ENCODE measurements around the gene C1orf174.

Gene C1orf174

DNA sequence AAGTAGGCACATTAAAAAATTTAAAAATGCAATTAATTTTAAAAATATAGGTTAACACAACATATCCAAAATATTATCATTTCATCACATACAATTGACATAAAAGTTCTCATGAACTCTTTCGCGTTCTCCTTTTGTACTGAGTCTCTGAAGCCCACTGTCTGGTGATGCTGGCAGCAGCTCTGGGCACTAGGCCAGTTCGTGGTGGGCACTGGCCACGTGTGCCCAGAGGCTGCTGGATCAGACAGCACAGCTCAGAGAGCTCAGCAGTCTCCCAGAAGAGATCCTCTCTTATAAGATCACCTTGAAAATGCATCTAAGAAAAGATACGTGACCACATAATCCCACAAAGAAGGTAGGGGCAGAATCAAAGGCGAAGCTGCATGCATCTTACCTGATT, 53.0 kb downstream of the C1orf174 start:
- Histone ChIP-seq H3K4me3 (ENCODE audit: low read depth, low read length) (no peak overlapping the region), H4K91ac (ENCODE audit: low read depth, low read length) (no peak overlapping the region), H2AFZ (ENCODE audit: insufficient read depth, low read length, poor library complexity) (no peak overlapping the region), H3K36me3 (ENCODE audit: control insufficient read depth in 1 of 2, insufficient read depth in 2 of 2, low read length in 2 of 2) (peaks cover 30 to 33% of the 10 kb centered on the region in 2 experiments), H4K8ac (ENCODE audit: low read depth, low read length) (no peak overlapping the region), H3K79me2 (ENCODE audit: control insufficient read depth, insufficient read depth, low read length, poor library complexity) (no peaks in the 10 kb centered on the region), H3K4me2 (ENCODE audit: low read length) (no peak overlapping the region), H3K18ac (ENCODE audit: low read length) (no peak overlapping the region), H2BK12ac (ENCODE audit: low read length) (no peak overlapping the region), H2BK5ac (ENCODE audit: low read depth, low read length, poor library complexity) (no peak overlapping the region), H3K4me1 (ENCODE audit: control insufficient read depth in 1 of 2, insufficient read depth in 2 of 2, low read length in 2 of 2) (no peaks in the 10 kb centered on the region), H2BK120ac (ENCODE audit: insufficient read depth, low read length, poor library complexity) (no peak overlapping the region), H3K9me3 (ENCODE audit: insufficient read depth, low read depth, low read length) (peaks cover 2% of the 10 kb centered on the region), H3K27ac (ENCODE audit: low read depth, low read length) (no peak overlapping the region), H3K14ac (ENCODE audit: low read length) (no peak overlapping the region), H3K9ac (ENCODE audit: low read length) (no peak overlapping the region), H3K4ac (ENCODE audit: low read depth, low read length) (no peak overlapping the region), H2AK5ac (ENCODE audit: low read length) (no peak overlapping the region), H4K12ac (ENCODE audit: low read depth, low read length) (no peak overlapping the region), H3K79me1 (ENCODE audit: low read length) (no peaks in the 10 kb centered on the region), H3K27me3 (ENCODE audit: insufficient read depth, low read length) (no peaks in the 10 kb centered on the region), H3K23ac (ENCODE audit: low read length) (no peak overlapping the region)
- WGBS (ENCODE audit: extremely low coverage, insufficient coverage, insufficient read length), result no CpG with 5 or more reads among the region's 6 CpGs
- DNase-seq, result no peak

DNA sequence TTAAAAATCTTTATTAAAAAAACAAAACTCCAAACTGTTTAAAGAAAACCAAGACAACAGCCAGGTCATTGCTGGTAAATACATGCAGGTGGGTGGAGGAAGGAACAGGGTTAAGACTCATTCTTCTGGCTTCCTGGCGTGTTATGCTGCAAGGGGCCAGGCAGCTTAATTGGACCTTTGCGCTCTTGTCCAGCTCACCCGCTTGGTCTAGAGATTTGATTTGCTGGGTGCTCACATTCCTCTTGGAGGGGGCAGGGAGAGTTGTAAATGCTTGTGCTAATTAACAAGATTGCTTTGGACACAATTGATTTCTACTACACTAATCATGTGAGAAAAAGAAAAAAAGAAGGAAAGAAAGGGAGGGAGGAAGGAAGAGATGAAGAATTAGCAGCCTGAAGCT, 53.5 kb downstream of the C1orf174 start:
- Histone ChIP-seq H2BK12ac (ENCODE audit: low read length) (no peak overlapping the region), H2BK120ac (ENCODE audit: insufficient read depth, low read length, poor library complexity) (no peak overlapping the region), H4K12ac (ENCODE audit: low read depth, low read length) (no peak overlapping the region), H3K79me2 (ENCODE audit: control insufficient read depth, insufficient read depth, low read length, poor library complexity) (no peaks in the 10 kb centered on the region), H3K79me1 (ENCODE audit: low read length) (no peaks in the 10 kb centered on the region), H3K27me3 (ENCODE audit: insufficient read depth, low read length) (no peaks in the 10 kb centered on the region), H3K4me1 (ENCODE audit: control insufficient read depth in 1 of 2, insufficient read depth in 2 of 2, low read length in 2 of 2) (no peaks in the 10 kb centered on the region), H3K18ac (ENCODE audit: low read length) (no peak overlapping the region), H3K27ac (ENCODE audit: low read depth, low read length) (no peak overlapping the region), H3K23ac (ENCODE audit: low read length) (no peak overlapping the region), H2AFZ (ENCODE audit: insufficient read depth, low read length, poor library complexity) (no peak overlapping the region), H3K4me3 (ENCODE audit: low read depth, low read length) (no peak overlapping the region), H3K4me2 (ENCODE audit: low read length) (no peak overlapping the region), H3K9ac (ENCODE audit: low read length) (no peak overlapping the region), H4K8ac (ENCODE audit: low read depth, low read length) (no peak overlapping the region), H4K91ac (ENCODE audit: low read depth, low read length) (no peak overlapping the region), H2AK5ac (ENCODE audit: low read length) (no peak overlapping the region), H3K14ac (ENCODE audit: low read length) (no peak overlapping the region), H2BK5ac (ENCODE audit: low read depth, low read length, poor library complexity) (no peak overlapping the region), H3K36me3 (ENCODE audit: control insufficient read depth in 1 of 2, insufficient read depth in 2 of 2, low read length in 2 of 2) (peaks cover 30 to 33% of the 10 kb centered on the region in 2 experiments), H3K9me3 (ENCODE audit: insufficient read depth, low read depth, low read length) (peaks cover 2% of the 10 kb centered on the region), H3K4ac (ENCODE audit: low read depth, low read length) (no peak overlapping the region)
- no peak for DNase-seq
- WGBS (ENCODE audit: extremely low coverage, insufficient coverage, insufficient read length), result no CpG with 5 or more reads among the region's 3 CpGs

- Histone ChIP-seq H3K4ac (ENCODE audit: low read depth, low read length) (no peak overlapping the region), H3K9me3 (ENCODE audit: insufficient read depth, low read depth, low read length) (no peaks in the 10 kb centered on the region), H3K23ac (ENCODE audit: low read length) (no peak overlapping the region), H4K8ac (ENCODE audit: low read depth, low read length) (no peak overlapping the region), H3K36me3 (ENCODE audit: control insufficient read depth in 1 of 2, insufficient read depth in 2 of 2, low read length in 2 of 2) (peaks cover 36 to 41% of the 10 kb centered on the region in 2 experiments), H3K4me1 (ENCODE audit: control insufficient read depth in 1 of 2, insufficient read depth in 2 of 2, low read length in 2 of 2) (no peaks in the 10 kb centered on the region), H3K27ac (ENCODE audit: low read depth, low read length) (no peak overlapping the region), H2AFZ (ENCODE audit: insufficient read depth, low read length, poor library complexity) (no peak overlapping the region), H3K79me2 (ENCODE audit: control insufficient read depth, insufficient read depth, low read length, poor library complexity) (no peaks in the 10 kb centered on the region), H2BK120ac (ENCODE audit: insufficient read depth, low read length, poor library complexity) (no peak overlapping the region), H3K14ac (ENCODE audit: low read length) (no peak overlapping the region), H3K4me2 (ENCODE audit: low read length) (no peak overlapping the region), H3K27me3 (ENCODE audit: insufficient read depth, low read length) (no peaks in the 10 kb centered on the region), H3K18ac (ENCODE audit: low read length) (no peak overlapping the region), H3K4me3 (ENCODE audit: low read depth, low read length) (no peak overlapping the region), H4K12ac (ENCODE audit: low read depth, low read length) (no peak overlapping the region), H2BK5ac (ENCODE audit: low read depth, low read length, poor library complexity) (no peak overlapping the region), H4K91ac (ENCODE audit: low read depth, low read length) (no peak overlapping the region), H2AK5ac (ENCODE audit: low read length) (no peak overlapping the region), H2BK12ac (ENCODE audit: low read length) (no peak overlapping the region), H3K9ac (ENCODE audit: low read length) (no peak overlapping the region), H3K79me1 (ENCODE audit: low read length) (no peaks in the 10 kb centered on the region)
- no CpG with 5 or more reads among the region's 9 CpGs for WGBS (ENCODE audit: extremely low coverage, insufficient coverage, insufficient read length)
- no peak for DNase-seq
These were observed 57.2 kb downstream of the C1orf174 start for GRCh38 chr1:3842912-3843311.

DNA sequence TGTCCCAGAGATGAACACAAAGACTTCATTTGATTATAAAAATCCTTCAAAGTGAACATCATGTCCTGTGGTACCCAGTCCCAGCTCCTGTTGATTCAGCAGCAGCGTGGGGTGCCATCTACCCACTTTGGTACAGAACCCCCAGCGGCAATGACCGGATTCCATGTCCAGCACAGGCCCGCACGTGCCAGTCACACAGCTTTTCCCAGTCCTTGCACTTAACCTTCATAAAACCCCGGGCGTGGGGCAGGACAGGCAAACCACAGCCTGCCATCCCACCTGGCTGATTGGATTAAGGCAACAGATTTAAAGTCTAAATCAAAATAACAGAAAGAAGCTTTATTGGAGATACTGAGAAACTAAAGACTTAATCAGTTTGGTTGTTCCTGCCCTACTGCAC, 58.6 kb downstream of the C1orf174 start:
- DNase-seq, result no peak
- H3K4me3 ChIP-seq (ENCODE audit: low read depth, low read length), result no peak overlapping the region
- no peaks in the 10 kb centered on the region for H3K27me3 ChIP-seq (ENCODE audit: insufficient read depth, low read length)
- H2BK120ac ChIP-seq (ENCODE audit: insufficient read depth, low read length, poor library complexity), result no peak overlapping the region
- no peak overlapping the region for H4K12ac ChIP-seq (ENCODE audit: low read depth, low read length)
- no peak overlapping the region for H2BK5ac ChIP-seq (ENCODE audit: low read depth, low read length, poor library complexity)
- H3K27ac ChIP-seq (ENCODE audit: low read depth, low read length), result no peak overlapping the region
- no peak overlapping the region for H3K4ac ChIP-seq (ENCODE audit: low read depth, low read length)
- no peaks in the 10 kb centered on the region for H3K79me2 ChIP-seq (ENCODE audit: control insufficient read depth, insufficient read depth, low read length, poor library complexity)
- H3K9ac ChIP-seq (ENCODE audit: low read length), result no peak overlapping the region
- no peaks in the 10 kb centered on the region for H3K79me1 ChIP-seq (ENCODE audit: low read length)
- no peak overlapping the region for H3K18ac ChIP-seq (ENCODE audit: low read length)
- H4K91ac ChIP-seq (ENCODE audit: low read depth, low read length), result no peak overlapping the region
- H3K4me1 ChIP-seq (ENCODE audit: control insufficient read depth in 1 of 2, insufficient read depth in 2 of 2, low read length in 2 of 2), result no peaks in the 10 kb centered on the region
- peaks cover 4% of the 10 kb centered on the region for H3K9me3 ChIP-seq (ENCODE audit: insufficient read depth, low read depth, low read length)
- no peak overlapping the region for H3K4me2 ChIP-seq (ENCODE audit: low read length)
- no peak overlapping the region for H4K8ac ChIP-seq (ENCODE audit: low read depth, low read length)
- no CpG with 5 or more reads among the region's 7 CpGs for WGBS (ENCODE audit: extremely low coverage, insufficient coverage, insufficient read length)
- H2BK12ac ChIP-seq (ENCODE audit: low read length), result no peak overlapping the region
- H3K14ac ChIP-seq (ENCODE audit: low read length), result no peak overlapping the region
- no peak overlapping the region for H2AK5ac ChIP-seq (ENCODE audit: low read length)
- H3K36me3 ChIP-seq (ENCODE audit: control insufficient read depth in 1 of 2, insufficient read depth in 2 of 2, low read length in 2 of 2), result peaks cover 39 to 50% of the 10 kb centered on the region in 2 experiments
- H3K23ac ChIP-seq (ENCODE audit: low read length), result no peak overlapping the region
- H2AFZ ChIP-seq (ENCODE audit: insufficient read depth, low read length, poor library complexity), result no peak overlapping the region
